A549 (cell line): ENCODE results near the gene SLC41A1. TPM values are rescaled to one million over a fixed set of nuclear protein-coding genes. Genes with fewer than 3 reads are reported as not detected.

Experiments
- ATAC-seq, 2 experiments: fragments of 200-7000 bp in 1 of 2; fragments of >200 bp in 1 of 2; cut with Nextera tagmentation in 1 of 2; cut with Tn5 transposase in 1 of 2; 3 replicates each; pipeline versions ENCODE4 v1.8.0 to v1.9.1; 2018 to 2020; ENCODE audit warnings: mild to moderate bottlenecking in 1 of 2, moderate library complexity in 1 of 2
- CTCF ChIA-PET: fragments of 300-600 bp; sonication (Branson Sonifier 250); formaldehyde crosslinking; extraction: SDS; loops from one replicate; lab custom pipeline; 2021; ENCODE audit warnings: antibody characterized with exemption, inconsistent platforms; lab: Yijun Ruan, JAX
- POLR2A ChIA-PET: fragments of 350-600 bp; formaldehyde crosslinking; extraction: SDS; loops from one replicate; lab custom pipeline; 2021; ENCODE audit warnings: antibody characterized with exemption, inconsistent platforms; lab: Yijun Ruan, JAX
- DNase-seq, 2 experiments: peaks; one replicate each; pipeline versions ENCODE4 v3.0.0 to v3.0.0-alpha.2; 2011 to 2016; ENCODE audit warnings: low read depth in 1 of 2, low spot score in 1 of 2
- FAIRE-seq: peaks from 2 replicates; lab custom pipeline; 2011; peaks lifted over from hg19 to GRCh38; lab: Jason Lieb, UNC
- H3K27ac ChIP-seq, 2 experiments: fragments of >200 bp; sonication (Bioruptor Twin); formaldehyde crosslinking; 3 replicates each; pipeline ENCODE4 v1.5.1; 2016 to 2017
- H3K4me1 ChIP-seq: fragments of >200 bp; sonication (Bioruptor Twin); formaldehyde crosslinking; 3 replicates; pipeline ENCODE4 v1.6.1; 2016
- H3K4me2 ChIP-seq: fragments of >200 bp; sonication (Bioruptor Twin); formaldehyde crosslinking; 3 replicates; pipeline ENCODE4 v1.6.1; 2016
- H3K4me3 ChIP-seq: fragments of >200 bp; sonication (Bioruptor Twin); formaldehyde crosslinking; 3 replicates; pipeline ENCODE4 v1.5.1; 2016
- H3K9me3 ChIP-seq: fragments of >200 bp; sonication (Bioruptor Twin); formaldehyde crosslinking; 3 replicates; pipeline ENCODE4 v1.6.1; 2016
- ATOH8 ChIP-seq: fragments of 250-450 bp; sonication (Bioruptor Pico); IDR thresholded peaks from 2 replicates; pipeline ENCODE4 v1.5.0; 2020; ENCODE audit warnings: low read depth, mild to moderate bottlenecking, moderate library complexity
- BCL3 ChIP-seq: fragments of >200 bp; sonication (Bioruptor Twin); formaldehyde crosslinking; IDR thresholded peaks from 3 replicates; pipeline ENCODE4 v1.6.1; 2016
- BHLHE40 ChIP-seq: IDR thresholded peaks from 2 replicates; pipeline ENCODE4 v1.6.1; 2012; ENCODE audit warnings: low read depth, low read length, inconsistent platforms
- CEBPB ChIP-seq, 2 experiments: fragments of >200 bp in 1 of 2; sonication (Bioruptor Twin) in 1 of 2; formaldehyde crosslinking in 1 of 2; IDR thresholded peaks; 2 replicates each; pipeline ENCODE4 v1.6.1; 2012 to 2016
- CTCF ChIP-seq: fragments of >200 bp; sonication (Bioruptor Twin); formaldehyde crosslinking; IDR thresholded peaks from 3 replicates; pipeline ENCODE4 v1.5.1; 2016
- EHMT2 ChIP-seq: fragments of 200-600 bp; sonication (generic); IDR thresholded peaks from 2 replicates; pipeline ENCODE4 v1.6.1; 2016; ENCODE audit warnings: antibody characterized with exemption, low read depth, mild to moderate bottlenecking, moderate library complexity
- HEYL ChIP-seq: fragments of 250-450 bp; sonication (Bioruptor Pico); IDR thresholded peaks from 2 replicates; pipeline ENCODE4 v1.8.0; 2021; ENCODE audit warnings: mild to moderate bottlenecking, moderate library complexity
- HMGXB4 ChIP-seq: fragments of 250-450 bp; sonication (Bioruptor Pico); IDR thresholded peaks from 2 replicates; pipeline ENCODE4 v1.5.0; 2021; ENCODE audit warnings: mild to moderate bottlenecking, moderate library complexity, borderline replicate concordance
- HOXA7 ChIP-seq: fragments of 250-450 bp; sonication (Bioruptor Pico); IDR thresholded peaks from 2 replicates; pipeline ENCODE4 v1.5.0; 2020; ENCODE audit warnings: mild to moderate bottlenecking, moderate library complexity
- HOXB13 ChIP-seq: fragments of 250-450 bp; sonication (Bioruptor Pico); IDR thresholded peaks from 2 replicates; pipeline ENCODE4 v1.5.0; 2020; ENCODE audit warnings: low read depth, mild to moderate bottlenecking, moderate library complexity
- MAFK ChIP-seq: fragments of 450-650 bp; IDR thresholded peaks from 2 replicates; pipeline ENCODE4 v1.6.1; 2014; ENCODE audit not compliant: partially characterized antibody
- MAZ ChIP-seq: fragments of 150-350 bp; IDR thresholded peaks from 2 replicates; pipeline ENCODE4 v1.6.1; 2014; ENCODE audit warnings: antibody characterized with exemption, low read depth, low read length, borderline replicate concordance
- NPAS2 ChIP-seq: fragments of 250-450 bp; sonication (Bioruptor Pico); IDR thresholded peaks from 2 replicates; pipeline ENCODE4 v1.8.0; 2022; ENCODE audit warnings: mild to moderate bottlenecking, moderate library complexity, borderline replicate concordance
- NR3C1 ChIP-seq: fragments of >200 bp; sonication (Bioruptor Twin); formaldehyde crosslinking; IDR thresholded peaks from 3 replicates; pipeline ENCODE4 v1.6.1; 2017
- PHF8 ChIP-seq: fragments of 200-600 bp; sonication (generic); IDR thresholded peaks from 2 replicates; pipeline ENCODE4 v1.6.1; 2016; ENCODE audit warnings: low read depth, mild to moderate bottlenecking, antibody characterized with exemption, moderate library complexity, borderline replicate concordance
- POLR2A ChIP-seq: IDR thresholded peaks from 2 replicates; pipeline ENCODE4 v1.6.1; 2012; ENCODE audit warnings: mild to moderate bottlenecking, low read length
- SMC3 ChIP-seq: fragments of >200 bp; sonication (Bioruptor Twin); formaldehyde crosslinking; IDR thresholded peaks from 3 replicates; pipeline ENCODE4 v1.6.1; 2018; ENCODE audit warnings: inconsistent platforms
- SREBF2 ChIP-seq: fragments of 450-650 bp; IDR thresholded peaks from 2 replicates; pipeline ENCODE4 v1.6.1; 2014; ENCODE audit warnings: mild to moderate bottlenecking, moderate library complexity
- WGBS: methylation state at CpG from one replicate; pipeline ENCODE4 v1.1.6; 2017; ENCODE audit errors: missing lambda C conversion rate; 5-methylcytosine and 5-hydroxymethylcytosine counted together
- polyA plus RNA-seq, 4 experiments: library from polyadenylated mRNA; depleted of rRNA in 3 of 4; stranded (reverse); fragments of >200 nt; fragmentation: RNase III in 1 of 4; extraction: RNeasy Plus Mini Kit Qiagen cat#74134 plus additional on column Dnase treatment in 1 of 4; gene quantifications; 2 replicates in 3 of 4; 3 replicates in 1 of 4; pipeline ENCODE4 v1.2.3, GENCODE V29; 2011 to 2017

SLC41A1 gene
- polyA plus RNA-seq, 2 of the 4 experiments (the other 2 are of a cell fraction): 25.6 to 26.0 TPM

GRCh38 chr1:205770618-205771017 is 42.4 kb downstream of the SLC41A1 start (continued):
- no peak for TF ChIP-seq PHF8

GRCh38 chr1:205769641-205770365 is 43.2 kb downstream of the SLC41A1 start:
- Histone ChIP-seq H3K9me3 (no peaks in the 10 kb centered on the region), H3K4me3 (no peak overlapping the region), H3K4me2 (no peak overlapping the region), H3K4me1 (peaks cover 9% of the 10 kb centered on the region; the same call in 1 of the 3 replicates), H3K27ac (no peak overlapping the region)
- no peak for DNase-seq
- ATAC-seq: no peak
- ChIA-PET POLR2A (no interaction called here), CTCF (interaction anchor here (0.9 to 3.5 kb wide), 4 partner anchors 12 to 207 kb away, joined by 4 to 9 read pairs (median 5); no protein-coding TSS in a partner anchor)
- TF ChIP-seq HEYL (CRISPR knock-in tag): no peak
- no peak for TF ChIP-seq EHMT2
- no peak for TF ChIP-seq CEBPB (IDR thresholded peaks at IDR 0.05)
- no peak for TF ChIP-seq NR3C1
- no peak for TF ChIP-seq BCL3
- no peak for TF ChIP-seq HMGXB4 (CRISPR knock-in tag)
- no peak for TF ChIP-seq ATOH8 (CRISPR knock-in tag)
- no peak for TF ChIP-seq BHLHE40
- no peak for TF ChIP-seq SREBF2
- no peak for TF ChIP-seq POLR2A
- TF ChIP-seq HOXB13: no peak
- no peak for TF ChIP-seq SMC3
- no peak for TF ChIP-seq NPAS2 (CRISPR knock-in tag)
- TF ChIP-seq MAZ: no peak
- 81% methylated on average over 8 of the region's 8 CpGs for WGBS
- no peak for FAIRE-seq

GRCh38 chr1:205767248-205767647 is 45.8 kb downstream of the SLC41A1 start:
- H3K27ac ChIP-seq: no peak overlapping the region
- ChIA-PET CTCF (interaction anchor here (0.8 to 3.5 kb wide), 3 partner anchors 24 to 210 kb away, joined by 3 to 9 read pairs (median 5); no protein-coding TSS in a partner anchor), POLR2A (no interaction called here)
- FAIRE-seq: no peak
- peak; percentile 86 for TF ChIP-seq MAFK
- no peak for TF ChIP-seq HOXA7
- no peak for TF ChIP-seq CTCF
- DNase-seq: no peak
- H3K4me3 ChIP-seq: no peak overlapping the region
- H3K4me1 ChIP-seq: peaks cover 5% of the 10 kb centered on the region; the same call in 1 of the 3 replicates
- no peaks in the 10 kb centered on the region for H3K9me3 ChIP-seq
- H3K4me2 ChIP-seq: no peak overlapping the region
- WGBS: 61% methylated on average over 3 of the region's 3 CpGs
- ATAC-seq: no peak
